HG03342 (cell line): ENCODE data around the gene GARIN1A.
"Not testable (repeated sequence)": the region's sequence is repeated elsewhere in the genome, so short reads cannot be mapped to it uniquely, and the experiment has no call there.

ENCODE experiments used
- ATAC-seq: cut with Tn5 transposase; IDR thresholded peaks from one replicate; pipeline ENCODE4 v1.9.1; 2021; ENCODE audit warnings: mild to moderate bottlenecking, moderate library complexity; ENCODE audit not compliant: unreplicated experiment

GARIN1A gene

GRCh38 chr7:128671992-128672391 is at the start of gene GARIN1A:
GARIN1A (plus strand) TSS chr7:128672292; CDS start chr7:128672398, 106 bp downstream.
- ATAC-seq = no peak

- ATAC-seq = not testable (repeated sequence)
These were observed 45.0 kb upstream of the GARIN1A start for GRCh38 chr7:128627124-128627523.

- not testable (repeated sequence) for ATAC-seq
These were observed 38.2 kb upstream of the GARIN1A start for GRCh38 chr7:128633915-128634314.

GRCh38 chr7:128645206-128645605 is 26.9 kb upstream of the GARIN1A start:
- not testable (repeated sequence) for ATAC-seq

- ATAC-seq = not testable (repeated sequence)
These were observed 26.2 kb upstream of the GARIN1A start for GRCh38 chr7:128645844-128646243.

- not testable (repeated sequence) for ATAC-seq
These were observed 25.2 kb upstream of the GARIN1A start for GRCh38 chr7:128646877-128647276.

- not testable (repeated sequence) for ATAC-seq
These were observed 21.0 kb upstream of the GARIN1A start for GRCh38 chr7:128651096-128651495.

- not testable (repeated sequence) for ATAC-seq
These were observed 19.5 kb upstream of the GARIN1A start for GRCh38 chr7:128652606-128653005.

GRCh38 chr7:128653197-128653596 is 18.9 kb upstream of the GARIN1A start:
- ATAC-seq = not testable (repeated sequence)

GRCh38 chr7:128654080-128654479 is 18.0 kb upstream of the GARIN1A start:
- ATAC-seq = not testable (repeated sequence)

GRCh38 chr7:128654501-128654900 is 17.6 kb upstream of the GARIN1A start:
- not testable (repeated sequence) for ATAC-seq

- not testable (repeated sequence) for ATAC-seq
These were observed 13.7 kb upstream of the GARIN1A start for GRCh38 chr7:128658428-128658827.

GRCh38 chr7:128660596-128660995 is 11.5 kb upstream of the GARIN1A start:
- ATAC-seq = no peak

- ATAC-seq = no peak
These were observed 10.6 kb upstream of the GARIN1A start for GRCh38 chr7:128661446-128661845.

GRCh38 chr7:128662091-128662490 is 10.0 kb upstream of the GARIN1A start:
- no peak for ATAC-seq

GRCh38 chr7:128663223-128663622 is 8.9 kb upstream of the GARIN1A start:
- ATAC-seq = not testable (repeated sequence)

GRCh38 chr7:128665057-128665456 is 7.0 kb upstream of the GARIN1A start:
- no peak for ATAC-seq

GRCh38 chr7:128666200-128666599 is 5.9 kb upstream of the GARIN1A start:
- ATAC-seq = no peak

GRCh38 chr7:128672927-128673517 is 930 bp downstream of the GARIN1A start:
- ATAC-seq = no peak

- ATAC-seq = no peak
These were observed 1.5 kb downstream of the GARIN1A start for GRCh38 chr7:128673571-128673970.

GRCh38 chr7:128676665-128677064 is 4.6 kb downstream of the GARIN1A start:
- no peak for ATAC-seq

- no peak for ATAC-seq
These were observed 7.8 kb downstream of the GARIN1A start for GRCh38 chr7:128679920-128680319.
